HG03108 (cell line): Measurements from ENCODE around the gene MARCHF11.

Source experiments
- ATAC-seq: cut with Tn5 transposase; IDR thresholded peaks from one replicate; pipeline ENCODE4 v1.9.1; 2021; ENCODE audit warnings: moderate library complexity; ENCODE audit not compliant: unreplicated experiment

Gene MARCHF11

DNA sequence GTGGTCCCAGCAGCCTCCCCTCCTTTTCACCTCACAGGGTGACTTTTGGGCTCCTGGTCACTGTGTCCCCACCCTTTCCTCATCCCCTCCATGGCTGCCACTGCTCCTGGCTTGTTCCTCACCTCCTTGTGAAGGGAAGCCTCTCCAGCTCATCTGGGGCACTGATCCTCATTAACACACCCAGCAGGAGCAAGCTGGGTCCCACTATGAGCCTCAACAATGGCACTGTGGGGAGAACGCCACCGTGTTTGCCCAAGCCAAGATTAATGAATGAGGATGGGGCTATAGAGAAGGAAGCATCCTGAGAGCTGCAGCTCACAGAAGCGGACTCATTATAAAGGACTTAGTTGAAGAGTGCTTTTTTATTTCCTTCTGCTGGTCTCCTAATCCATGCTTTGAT lies 118.4 kb downstream of the MARCHF11 start:
- no peak for ATAC-seq

DNA sequence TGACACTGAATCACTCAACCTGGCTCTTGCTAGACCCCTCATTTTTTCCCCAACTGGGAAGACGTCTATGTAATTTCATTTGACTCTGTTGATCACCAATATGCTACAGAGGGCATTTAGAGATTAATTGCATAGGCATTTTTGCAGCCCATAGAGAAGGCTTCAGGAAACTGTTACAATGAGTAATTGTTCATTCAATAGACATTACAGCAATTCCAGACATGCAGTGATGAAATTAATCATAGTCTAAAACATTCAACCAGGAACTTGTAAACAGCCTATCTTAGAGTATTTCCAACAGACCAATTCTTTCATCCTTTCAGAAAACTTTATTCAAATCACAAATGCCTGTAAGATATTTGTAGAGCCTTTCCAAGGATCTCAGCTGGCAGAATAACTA lies 122.3 kb downstream of the MARCHF11 start:
- ATAC-seq: no peak

DNA sequence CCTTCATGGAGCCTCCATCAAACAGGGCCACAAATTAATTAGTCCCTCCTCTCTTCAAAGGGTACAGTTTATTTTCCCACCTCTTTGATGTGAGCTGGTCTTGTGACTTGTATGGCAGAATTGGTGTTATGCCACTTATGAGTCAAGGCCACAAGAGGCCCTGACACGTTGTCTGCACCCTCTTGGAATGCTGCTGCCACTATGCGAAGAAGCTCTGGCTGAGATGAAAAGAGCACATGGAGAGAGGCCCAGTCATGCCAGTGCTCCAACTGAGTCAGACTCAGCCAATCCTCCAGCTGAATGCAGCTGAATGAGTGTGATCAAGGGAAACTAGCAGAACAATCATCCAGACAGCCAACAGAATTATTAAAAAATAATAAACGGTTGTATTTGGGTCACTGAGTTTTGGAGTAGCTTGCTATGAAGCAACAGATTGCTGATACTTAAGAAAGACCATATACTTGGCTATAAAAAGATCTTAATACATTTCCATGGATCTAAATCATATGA lies 128.3 kb downstream of the MARCHF11 start:
- no peak for ATAC-seq

DNA sequence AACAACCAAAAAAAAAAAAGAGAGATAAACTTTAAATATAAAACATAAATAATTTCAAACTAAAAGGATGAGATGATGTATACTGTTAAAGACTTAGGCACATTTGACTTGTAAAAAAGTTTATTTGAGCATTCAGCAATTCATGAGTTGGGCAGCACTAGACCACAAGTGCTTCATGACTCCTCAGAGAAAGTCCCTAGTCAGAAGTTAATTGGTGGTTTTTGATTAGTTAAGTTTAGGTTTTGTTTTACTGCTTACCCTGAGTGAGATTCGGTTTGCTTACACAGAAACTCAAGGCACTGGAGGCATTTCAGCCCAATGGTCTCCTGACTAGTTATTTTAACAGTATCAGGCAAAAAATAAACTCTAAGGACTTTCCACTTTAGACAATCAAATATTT lies 129.2 kb downstream of the MARCHF11 start:
- no peak for ATAC-seq

DNA sequence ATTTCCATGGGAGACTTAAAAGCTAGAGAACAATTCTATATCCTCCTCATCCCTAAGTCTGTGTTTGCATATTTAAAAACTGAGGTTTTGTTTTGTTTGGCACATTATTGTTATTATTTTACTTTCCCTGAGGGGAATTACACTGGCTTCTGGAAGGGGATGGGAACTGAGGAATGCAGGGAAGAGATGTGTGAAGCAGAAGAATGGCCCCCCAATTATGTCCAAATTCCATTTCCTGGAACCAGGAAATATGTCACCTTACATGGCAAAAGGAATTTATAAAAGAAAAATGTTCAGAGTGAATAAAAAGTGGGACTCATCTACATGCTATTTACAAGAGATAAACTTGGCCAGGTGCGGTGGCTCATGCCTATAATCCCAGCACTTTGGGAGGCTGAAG lies 129.8 kb downstream of the MARCHF11 start:
- no peak for ATAC-seq

DNA sequence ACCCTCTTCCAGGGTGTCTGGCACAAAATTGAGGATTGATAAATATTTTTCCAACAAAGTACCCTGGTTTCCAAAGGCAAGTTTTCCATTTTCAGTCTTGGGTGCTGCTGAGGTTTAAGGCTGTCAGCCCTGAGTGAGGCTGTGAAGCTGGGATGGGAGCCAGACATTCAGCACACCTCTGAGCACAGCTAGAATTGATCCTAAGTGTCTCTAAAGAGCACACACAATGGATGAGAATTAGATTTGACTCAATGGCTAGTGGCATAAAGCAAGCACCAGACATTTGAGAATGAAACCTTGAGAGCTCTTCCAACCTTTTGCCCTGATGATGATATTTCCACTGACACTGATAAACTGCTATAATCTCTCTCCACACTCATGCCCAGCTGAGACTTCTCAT lies 131.5 kb downstream of the MARCHF11 start:
- no peak for ATAC-seq

DNA sequence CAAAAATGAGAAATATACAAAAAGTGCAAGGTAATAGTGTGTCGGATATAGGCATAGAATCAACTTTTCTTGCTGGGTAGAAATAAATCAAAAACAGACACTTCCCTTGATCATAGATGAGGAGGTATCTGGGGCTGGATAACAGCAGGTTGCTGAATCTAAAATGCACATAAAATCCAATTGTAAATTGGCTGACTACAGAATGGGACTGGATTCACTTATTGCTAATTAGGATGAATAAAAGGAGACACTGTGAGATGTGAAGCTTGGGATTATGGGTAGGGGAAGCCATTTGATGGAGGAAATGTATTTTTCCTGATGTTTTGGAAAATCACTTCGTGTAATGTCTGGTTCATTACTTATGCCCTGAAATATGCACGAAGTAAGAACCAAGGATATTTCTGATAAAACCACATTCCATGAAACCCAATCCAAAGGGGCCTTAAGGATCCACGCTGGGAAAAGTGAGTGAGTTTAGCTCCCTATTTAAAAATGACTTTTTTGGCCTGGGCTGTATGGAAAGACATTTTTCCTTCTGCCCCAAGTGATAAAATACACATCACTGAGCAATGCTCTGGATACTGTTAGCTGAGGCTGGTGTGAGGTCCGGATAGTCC lies 136.1 kb downstream of the MARCHF11 start:
- ATAC-seq: no peak

DNA sequence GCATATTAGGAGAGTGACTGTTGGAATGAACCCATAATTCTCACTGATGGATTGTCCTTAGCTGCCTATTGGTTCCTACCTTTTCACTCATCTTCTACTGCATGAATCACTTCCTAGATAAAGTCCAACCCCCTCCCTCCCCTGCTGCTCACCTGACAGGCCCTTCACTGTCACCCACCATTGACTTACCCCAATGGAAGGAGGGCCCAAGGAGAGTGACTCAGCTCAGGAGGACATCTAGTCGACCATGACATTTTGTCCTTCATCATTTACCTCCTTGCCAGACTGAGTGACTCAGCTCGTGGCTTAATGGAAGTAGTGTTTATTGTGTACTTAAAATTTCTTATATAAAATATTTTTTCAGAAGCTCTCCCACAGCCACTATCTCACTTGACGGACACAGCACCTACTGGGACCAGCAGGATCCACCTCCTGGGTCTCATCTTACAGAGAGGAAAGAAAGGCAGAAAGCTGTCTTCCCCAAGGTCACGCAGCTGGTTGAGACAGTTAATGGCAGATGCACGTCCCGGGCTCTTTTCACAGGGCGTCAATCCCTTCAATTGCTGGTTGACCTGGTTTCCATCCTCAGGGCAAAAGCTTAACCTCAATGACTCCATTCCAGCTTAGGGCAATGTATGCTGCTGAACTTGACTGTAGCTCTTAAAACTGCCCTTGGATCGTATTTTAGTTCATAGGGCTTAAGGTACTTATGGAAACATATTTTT lies 142.3 kb downstream of the MARCHF11 start:
- no peak for ATAC-seq

DNA sequence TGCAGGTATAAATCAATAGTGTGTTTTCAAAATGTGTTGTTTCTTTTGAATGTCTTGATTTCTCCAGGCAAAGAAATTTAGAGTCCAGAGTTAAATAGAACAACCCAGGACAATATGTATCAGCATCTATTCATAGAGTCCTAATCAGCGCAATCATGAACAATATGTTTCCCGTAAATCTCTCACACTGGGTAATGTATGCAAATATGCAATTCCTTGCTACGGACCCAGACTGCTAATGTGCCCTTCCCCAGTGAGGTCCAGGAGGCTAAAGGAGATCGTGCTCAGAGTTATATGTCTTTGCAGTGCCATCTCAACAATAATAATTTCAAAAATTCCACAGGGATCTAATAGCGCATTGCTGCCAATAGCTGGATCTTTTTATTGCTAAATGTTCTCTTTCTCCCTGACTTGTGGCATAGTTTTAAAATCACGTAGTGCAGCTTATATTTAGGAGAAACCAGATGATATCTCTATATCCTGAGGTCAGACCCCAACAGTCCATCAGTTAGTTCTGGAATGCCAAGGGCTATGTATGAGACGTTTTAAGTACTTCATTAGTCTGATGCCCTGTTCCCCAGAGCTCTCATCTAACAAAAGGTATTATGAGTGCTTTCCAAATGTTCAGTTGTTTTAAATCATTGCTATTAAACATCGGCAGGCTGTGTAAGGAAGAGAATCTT lies 145.1 kb downstream of the MARCHF11 start:
- no peak for ATAC-seq

DNA sequence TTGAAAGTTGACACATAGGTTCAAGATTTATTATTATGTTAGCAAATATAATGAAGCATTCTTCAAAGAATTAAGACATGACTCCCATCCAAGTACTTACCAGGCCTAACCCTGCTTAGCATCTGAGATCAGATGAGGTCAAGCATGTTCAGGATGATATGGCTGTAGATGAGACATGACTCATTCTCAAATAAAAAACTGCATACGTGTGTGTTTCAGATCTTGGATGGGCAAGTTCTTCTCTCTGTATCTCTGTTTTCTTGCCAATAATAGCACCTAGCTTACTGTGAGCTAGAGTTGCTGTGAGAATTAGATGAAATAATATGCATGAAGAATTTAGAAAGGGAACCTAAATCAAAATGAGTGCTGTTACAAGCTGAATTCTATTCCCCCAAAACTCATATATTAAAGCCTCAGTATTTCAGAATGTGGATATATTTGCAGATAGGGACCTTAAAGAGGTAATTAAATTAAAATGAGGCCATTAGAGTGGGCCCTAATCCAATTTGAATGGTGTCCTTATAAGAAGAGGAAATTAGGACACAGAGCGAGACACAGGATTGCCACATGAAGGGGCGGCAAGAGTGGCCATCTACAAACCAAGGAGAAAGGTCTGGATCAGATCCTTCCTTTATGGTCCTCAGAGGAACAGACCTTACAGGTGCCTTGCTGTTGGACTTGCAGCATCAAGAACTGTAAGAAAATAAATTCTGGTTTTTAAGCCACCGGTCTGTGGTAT lies 146.2 kb downstream of the MARCHF11 start:
- ATAC-seq: no peak

DNA sequence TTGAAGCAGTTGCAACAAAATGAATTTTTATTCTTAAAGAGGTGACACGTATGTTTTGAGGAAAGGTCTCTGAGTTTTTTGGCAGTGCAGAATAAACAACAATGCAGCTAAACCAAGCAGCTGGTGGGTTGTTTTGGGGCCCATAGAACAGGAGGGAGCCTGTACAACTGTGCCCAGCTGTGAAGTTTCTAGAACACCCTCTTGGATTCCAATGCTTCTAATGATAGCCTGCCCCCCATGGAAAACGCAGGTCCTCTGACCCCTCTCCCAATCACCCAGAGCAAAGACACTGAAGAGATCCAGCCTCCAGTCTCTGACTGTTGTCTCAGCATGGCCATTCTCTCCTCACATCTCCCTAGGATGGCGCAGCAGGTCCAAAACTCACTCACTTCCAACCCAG lies 150.9 kb downstream of the MARCHF11 start:
- no peak for ATAC-seq

DNA sequence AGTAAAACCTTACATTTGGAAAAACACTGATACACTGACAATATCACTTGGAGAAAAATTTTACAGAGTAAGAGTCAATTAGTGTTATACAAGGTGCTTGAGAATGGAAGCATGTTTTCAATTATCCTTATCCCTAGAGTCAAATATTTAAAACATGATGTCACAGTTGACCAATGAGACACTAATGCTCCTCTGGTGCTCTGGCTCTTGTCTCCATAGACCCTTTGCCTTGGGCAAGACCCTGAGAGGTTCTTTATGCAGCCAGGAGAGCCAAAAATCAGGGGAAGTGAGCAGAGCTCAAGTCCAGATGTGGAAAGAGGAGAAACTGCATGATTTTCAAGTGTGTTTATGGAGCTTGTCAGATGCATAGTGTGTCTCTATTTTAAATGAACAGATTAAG lies 153.9 kb downstream of the MARCHF11 start:
- no peak for ATAC-seq

DNA sequence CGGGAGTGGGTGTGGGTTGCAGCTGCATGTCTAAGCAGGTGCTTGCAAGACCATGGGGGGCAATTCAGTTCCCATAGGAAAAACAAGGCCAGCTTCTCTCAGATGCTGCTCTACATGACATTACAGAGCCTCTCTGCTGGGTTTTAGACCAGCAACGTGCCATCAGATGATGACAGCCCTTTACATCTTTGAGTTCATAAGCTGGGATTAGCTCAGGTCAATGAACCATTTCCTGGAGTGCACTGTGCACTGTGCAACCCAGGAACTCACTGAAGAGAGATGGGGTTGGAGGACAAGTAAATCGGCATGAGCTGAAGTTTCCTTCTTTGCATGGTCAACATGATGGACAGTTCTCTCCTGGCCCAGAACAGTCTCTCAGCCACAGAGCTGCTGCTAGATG lies 160.6 kb downstream of the MARCHF11 start:
- ATAC-seq: no peak

DNA sequence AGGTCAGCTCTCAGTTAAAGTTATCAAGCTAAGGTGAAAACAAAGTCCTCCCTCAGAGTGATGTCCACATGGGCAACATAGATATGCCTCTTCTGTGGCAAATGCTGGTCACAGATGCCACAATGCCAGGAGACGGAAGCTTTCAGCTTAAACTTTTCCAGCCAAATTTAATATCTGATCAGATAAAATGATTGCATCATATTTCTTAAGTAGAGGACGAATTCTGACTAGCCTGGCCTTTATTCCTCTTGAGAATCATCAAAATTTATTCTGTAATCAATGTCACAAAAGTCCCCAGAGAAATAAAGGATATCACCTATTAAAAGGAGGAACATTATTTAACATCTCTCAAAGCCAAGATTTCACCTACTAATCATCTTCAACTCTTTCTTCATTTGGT lies 161.9 kb downstream of the MARCHF11 start:
- ATAC-seq: no peak
